Spleen (tissue), 11 donors: ENCODE data around the gene CSGALNACT2. TPM values are rescaled to one million over a fixed set of nuclear protein-coding genes. Genes with fewer than 3 reads are reported as not detected.
"Not testable (repeated sequence)": the region's sequence is repeated elsewhere in the genome, so short reads cannot be mapped to it uniquely, and the experiment has no call there.

ENCODE experiments used
- DNase-seq: peaks from one replicate; pipeline ENCODE4 v3.0.0-alpha.2; 2020
- H3K27ac ChIP-seq, 8 donors: fragments of 200-600 bp; sonication (generic) in 7 of 8; 1 replicate in 4 of 8; 2 replicates in 4 of 8; pipeline versions ENCODE4 v1.5.0 to v1.8.0; 2016 to 2021; ENCODE audit warnings: inconsistent platforms in 4 of 8, mild to moderate bottlenecking in 4 of 8, moderate library complexity in 1 of 8
- H3K27me3 ChIP-seq, 7 donors: fragments of 200-600 bp; sonication (generic) in 6 of 7; replicated peaks in 1 of 7; 1 replicate in 4 of 7; 2 replicates in 3 of 7; pipeline versions ENCODE4 v1.5.0 to v1.8.0; 2016 to 2021; ENCODE audit warnings: inconsistent platforms in 3 of 7, mild to moderate bottlenecking in 1 of 7
- H3K36me3 ChIP-seq, 6 donors: fragments of 200-600 bp; sonication (generic) in 5 of 6; 1 replicate in 4 of 6; 2 replicates in 2 of 6; pipeline versions ENCODE4 v1.5.0 to v1.8.0; 2016 to 2021; ENCODE audit warnings: inconsistent platforms in 2 of 6
- H3K4me1 ChIP-seq, 6 donors: fragments of 200-600 bp; sonication (generic) in 5 of 6; 1 replicate in 3 of 6; 2 replicates in 3 of 6; pipeline versions ENCODE4 v1.5.0 to v1.8.0; 2016 to 2021; ENCODE audit warnings: inconsistent platforms in 3 of 6
- H3K4me3 ChIP-seq, 8 donors: fragments of 200-600 bp; sonication (generic) in 7 of 8; 1 replicate in 4 of 8; 2 replicates in 4 of 8; pipeline versions ENCODE4 v1.5.0 to v1.8.0; 2016 to 2021; ENCODE audit warnings: inconsistent platforms in 4 of 8, mild to moderate bottlenecking in 4 of 8, moderate library complexity in 2 of 8
- H3K9me3 ChIP-seq, 8 donors: fragments of 200-600 bp; sonication (generic) in 7 of 8; 1 replicate in 4 of 8; 2 replicates in 4 of 8; pipeline versions ENCODE4 v1.5.0 to v1.8.0; 2016 to 2021; ENCODE audit warnings: inconsistent platforms in 4 of 8
- CTCF ChIP-seq, 11 experiments: fragments of 200-600 bp in 7 of 11; fragments of 450-650 bp in 4 of 11; sonication (generic) in 4 of 11; IDR thresholded peaks in 8 of 11; conservative IDR thresholded peaks in 3 of 11; 1 replicate in 7 of 11; 2 replicates in 4 of 11; pipeline versions ENCODE4 v1.4.0 to v1.8.0; 2016 to 2021; ENCODE audit warnings: antibody characterized with exemption in 11 of 11, inconsistent platforms in 4 of 11, mild to moderate bottlenecking in 1 of 11
- POLR2A ChIP-seq, 3 donors: fragments of 450-650 bp; IDR thresholded peaks; one replicate each; pipeline ENCODE4 v1.5.1; 2017; ENCODE audit warnings: antibody characterized with exemption in 3 of 3, mild to moderate bottlenecking in 1 of 3
- POLR2AphosphoS5 ChIP-seq, 3 donors: sonication (generic); formaldehyde crosslinking; IDR thresholded peaks; one replicate each; pipeline ENCODE4 v1.5.1; 2017; ENCODE audit warnings: antibody characterized with exemption in 3 of 3
- WGBS, 5 donors: extraction: QIAGEN DNeasy Blood & Tissue Kit in 3 of 5; methylation state at CpG; one replicate each; pipeline versions ENCODE4 v1.1.5 to v1.1.7; 2013 to 2018; 5-methylcytosine and 5-hydroxymethylcytosine counted together
- intact Hi-C: fragments of 100-400 bp; cut with DNase I; formaldehyde crosslinking; loops from one replicate; pipeline ENCODE4 v1.15.0; 2023; ENCODE audit warnings: low total_unique reads
- polyA plus RNA-seq, 3 donors: library from polyadenylated mRNA; stranded (reverse); fragments of 200-250 nt; gene quantifications; one replicate each; pipeline ENCODE4 v1.2.1, GENCODE V29; 2013
- total RNA-seq, 7 donors: library from RNA; depleted of rRNA in 3 of 7; stranded (reverse); fragments of >200 nt in 3 of 7; fragmentation: NEBNext Ultra II Directional in 4 of 7; extraction: Animal tissue kit (Norgen Biotek cat#: 25700) in 4 of 7; gene quantifications; one replicate each; pipeline versions ENCODE4 v1.1.0 to v1.2.1, GENCODE V29; 2016 to 2021
- donor health status: healthy with polysubstance abuse.
- donor health status: DM: no; HTN: no; CAD: no; lungs with moderate emphysema.
- donor health status: DM: no; HTN: no; CAD: no.
- donor health status: Bipolar disorder and iron deficiency.
- donor health status: healthy.
- donor health status: DM: no; HTN: no; CAD: no.
- donor health status: DM: yes; HTN: yes; CAD: no.

CSGALNACT2 gene
- total and polyA plus RNA-seq, 10 donors, result 8.1 to 77.1 (median 34.2) TPM

DNA sequence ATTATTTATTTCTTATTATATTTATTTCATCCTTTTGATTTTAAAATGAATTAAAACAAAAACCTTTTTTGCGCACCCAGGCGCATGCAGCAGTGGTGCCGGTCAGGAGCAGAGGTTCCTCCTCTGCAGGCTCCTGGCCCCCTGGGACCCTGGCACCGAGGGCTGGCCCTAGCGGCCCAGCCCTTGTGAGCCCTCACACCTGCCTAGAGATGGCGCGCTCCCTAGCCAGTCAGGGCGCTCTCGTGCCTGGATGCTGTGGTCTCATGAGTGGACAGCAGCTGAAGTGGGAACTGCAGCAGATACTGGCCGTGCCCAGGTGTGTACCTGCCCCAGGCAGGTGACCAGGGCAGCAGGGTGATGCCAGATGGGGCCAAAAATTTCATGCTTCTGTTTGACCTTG, 47.6 kb upstream of the CSGALNACT2 start:
- Histone ChIP-seq H3K4me3 (no peak overlapping the region), H3K36me3 (no peaks in the 10 kb centered on the region), H3K27ac (no peak overlapping the region), H3K9me3 (no peaks in the 10 kb centered on the region), H3K4me1 (peaks cover 0 to 12% (median 0%) of the 10 kb centered on the region in 6 donors), H3K27me3 (peaks cover 0 to 17% (median 0%) of the 10 kb centered on the region in 7 donors)
- intact Hi-C loops, result no loop called here
- DNase-seq, result no peak
- WGBS, 5 donors, result 78 to 93% (median 90%) methylated on average over 9 to 10 of the region's 10 CpGs
- TF ChIP-seq CTCF (IDR thresholded peaks at IDR 0.05 in 8 of 11, conservative IDR thresholded peaks at IDR 0.05 in 3 of 11) (no peak), POLR2AphosphoS5 (IDR thresholded peaks at IDR 0.05) (no peak), POLR2A (IDR thresholded peaks at IDR 0.05) (no peak)

DNA sequence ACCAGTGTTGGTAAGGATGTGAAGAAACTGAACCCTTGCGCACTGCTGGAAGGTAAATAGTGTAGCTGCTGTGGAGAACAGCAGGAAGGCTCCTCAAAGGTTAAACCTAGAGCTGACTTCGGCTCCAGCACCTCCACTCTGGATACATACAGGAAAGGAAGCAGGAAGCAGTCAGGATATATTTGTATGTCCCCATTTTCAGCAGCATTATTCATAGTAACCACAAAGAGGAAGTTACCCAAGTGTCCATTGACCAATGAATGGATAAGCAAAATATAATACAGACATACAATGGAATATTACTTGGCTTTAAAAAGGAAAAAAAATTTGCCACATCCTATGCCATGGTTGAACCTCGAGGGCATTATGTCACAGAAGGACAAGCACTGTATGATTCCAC, 46.4 kb upstream of the CSGALNACT2 start:
- Histone ChIP-seq H3K4me1 (peaks cover 0 to 12% (median 0%) of the 10 kb centered on the region in 6 donors), H3K27me3 (peaks cover 0 to 17% (median 0%) of the 10 kb centered on the region in 7 donors), H3K9me3 (no peaks in the 10 kb centered on the region), H3K36me3 (no peaks in the 10 kb centered on the region), H3K27ac (no peak overlapping the region), H3K4me3 (no peak overlapping the region)
- intact Hi-C loops, result no loop called here
- TF ChIP-seq CTCF (IDR thresholded peaks at IDR 0.05 in 8 of 11, conservative IDR thresholded peaks at IDR 0.05 in 3 of 11) (no peak), POLR2A (IDR thresholded peaks at IDR 0.05) (no peak), POLR2AphosphoS5 (IDR thresholded peaks at IDR 0.05) (no peak)
- 24 to 47% (median 37%) methylated on average over 3 of the region's 3 CpGs for WGBS, 5 donors
- no peak for DNase-seq

DNA sequence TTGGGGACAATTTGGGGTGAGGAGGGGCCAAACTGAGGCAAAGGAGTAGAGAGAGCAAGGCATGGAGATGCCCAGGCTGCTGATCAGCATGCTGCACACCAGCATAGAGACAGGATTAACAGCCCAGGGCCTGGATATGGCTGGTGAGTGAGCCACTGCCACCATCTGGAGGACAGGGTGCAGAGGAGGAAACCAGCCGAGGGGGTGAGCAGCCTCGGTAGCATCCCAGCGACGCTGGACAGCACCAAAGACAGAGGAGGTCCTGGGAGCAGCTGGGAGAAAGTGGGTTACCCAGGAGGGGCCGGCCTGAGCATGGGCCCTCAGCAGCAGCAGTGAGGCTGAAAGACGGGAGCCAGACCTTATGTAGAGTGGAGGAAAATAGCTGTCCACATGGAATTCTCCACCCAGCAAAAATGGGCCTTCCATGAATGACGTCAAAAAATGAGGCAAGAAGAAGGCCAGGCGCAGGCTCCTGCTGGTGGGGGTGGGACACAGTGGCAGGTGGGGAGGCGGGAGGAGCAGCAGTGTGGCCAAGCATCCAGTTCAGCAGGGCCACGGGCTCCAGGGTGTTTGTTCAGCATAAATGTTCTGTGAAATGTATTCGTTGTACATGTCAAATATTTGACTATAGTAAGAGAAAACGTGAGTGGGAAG, 44.7 kb upstream of the CSGALNACT2 start:
- no peak for DNase-seq
- WGBS, 5 donors, result 44 to 53% (median 48%) methylated on average over 12 of the region's 12 CpGs
- no peaks in the 10 kb centered on the region for H3K9me3 ChIP-seq
- no peak overlapping the region for H3K4me3 ChIP-seq
- no peaks in the 10 kb centered on the region for H3K36me3 ChIP-seq
- H3K27ac ChIP-seq, result no peak overlapping the region
- H3K27me3 ChIP-seq, result peaks cover 0 to 17% (median 0%) of the 10 kb centered on the region in 7 donors
- H3K4me1 ChIP-seq, result peaks cover 0 to 12% (median 0%) of the 10 kb centered on the region in 6 donors
- intact Hi-C loops, result no loop called here
- TF ChIP-seq CTCF (IDR thresholded peaks at IDR 0.05 in 8 of 11, conservative IDR thresholded peaks at IDR 0.05 in 3 of 11) (no peak), POLR2A (IDR thresholded peaks at IDR 0.05) (no peak), POLR2AphosphoS5 (IDR thresholded peaks at IDR 0.05) (no peak)

GRCh38 chr10:43094085-43094484, 44.2 kb upstream of the CSGALNACT2 start:
- TF ChIP-seq POLR2AphosphoS5 (IDR thresholded peaks at IDR 0.05), result no peak
- no peak for TF ChIP-seq CTCF (IDR thresholded peaks at IDR 0.05 in 8 of 11, conservative IDR thresholded peaks at IDR 0.05 in 3 of 11)
- TF ChIP-seq POLR2A (IDR thresholded peaks at IDR 0.05), result no peak
- H3K27ac ChIP-seq, result no peak overlapping the region
- no peak overlapping the region for H3K4me3 ChIP-seq
- intact Hi-C loops, result no loop called here
- no peaks in the 10 kb centered on the region for H3K9me3 ChIP-seq
- H3K36me3 ChIP-seq, result no peaks in the 10 kb centered on the region
- DNase-seq, result no peak
- peaks cover 0 to 17% (median 0%) of the 10 kb centered on the region in 7 donors for H3K27me3 ChIP-seq
- peaks cover 0 to 12% (median 0%) of the 10 kb centered on the region in 6 donors for H3K4me1 ChIP-seq
- WGBS, 5 donors, result 74 to 80% (median 77%) methylated on average over 9 of the region's 9 CpGs

DNA sequence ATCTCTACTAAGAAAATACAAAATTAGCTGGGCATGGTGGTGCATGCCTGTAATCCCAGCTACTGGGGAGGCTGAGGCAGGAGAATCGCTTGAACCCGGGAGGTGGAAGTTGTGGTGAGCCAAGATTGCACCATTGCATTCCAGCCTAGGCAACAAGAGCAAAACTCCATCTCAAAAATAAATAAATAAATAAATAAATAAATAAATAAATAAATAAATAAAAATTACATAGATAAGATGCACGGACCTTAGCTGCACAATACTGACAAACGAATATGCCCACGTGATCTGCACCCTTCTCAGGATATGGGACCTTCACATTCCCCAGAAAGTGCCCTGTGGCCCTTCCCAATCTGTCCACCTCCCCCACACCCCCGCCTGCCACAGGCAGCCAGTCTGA, 38.9 kb upstream of the CSGALNACT2 start:
- intact Hi-C loops, H3K4me3 ChIP-seq: not testable (repeated sequence)

More for the DNA sequence above, 38.9 kb upstream of the CSGALNACT2 start:
- not testable (repeated sequence) for H3K27ac ChIP-seq, H3K9me3 ChIP-seq, H3K36me3 ChIP-seq, H3K4me1 ChIP-seq, DNase-seq
- peaks cover 0 to 42% (median 13%) of the 10 kb centered on the region in 7 donors for H3K27me3 ChIP-seq
- WGBS, 5 donors, result 75 to 92% (median 83%) methylated on average over 6 of the region's 6 CpGs
